Endothelial cell of umbilical vein (primary cell): ENCODE measurements around the gene DEXI. TPM values are rescaled to one million over a fixed set of nuclear protein-coding genes. Genes with fewer than 3 reads are reported as not detected.

Source experiments
- BruUV-seq: library from RNA; stranded (reverse); fragments of 400-500 nt; replicated peaks from 2 replicates; lab custom pipeline; 2021; lab: Mats Ljungman, UMichigan
- CTCF ChIA-PET: fragments of 300-600, 350-600 bp; sonication (Branson Sonifier 250); formaldehyde crosslinking; loops from one replicate; lab custom pipeline; 2021; ENCODE audit warnings: antibody characterized with exemption, inconsistent platforms; lab: Charles Lee
- POLR2A ChIA-PET: fragments of 300-600, 350-600 bp; sonication (Branson Sonifier 250); formaldehyde crosslinking; loops from one replicate; lab custom pipeline; 2021; ENCODE audit warnings: antibody characterized with exemption, inconsistent platforms; lab: Charles Lee
- DNase-seq: peaks from one replicate; pipeline ENCODE4 v3.0.0-alpha.2; 2011; ENCODE audit warnings: low read depth, low spot score
- FAIRE-seq: peaks from 2 replicates; lab custom pipeline; 2011; peaks lifted over from hg19 to GRCh38; lab: Jason Lieb, UNC
- H2AFZ ChIP-seq: 2 replicates; pipeline ENCODE4 v1.6.0; 2012; ENCODE audit warnings: low read depth, low read length, control low read depth, inconsistent platforms
- H3K27ac ChIP-seq: 2 replicates; pipeline ENCODE4 v1.5.1; 2011; ENCODE audit warnings: low read depth, mild to moderate bottlenecking, control low read depth, low read length, moderate library complexity; ENCODE audit not compliant: insufficient read depth
- H3K27me3 ChIP-seq, 2 experiments: 2 replicates each; pipeline versions ENCODE4 v1.6.0 to v1.6.1; 2011; ENCODE audit warnings: low read length in 2 of 2, mixed read lengths in 1 of 2; ENCODE audit not compliant: control insufficient read depth in 2 of 2, insufficient read depth in 2 of 2
- H3K36me3 ChIP-seq, 2 experiments: 2 replicates in 1 of 2; 3 replicates in 1 of 2; pipeline ENCODE4 v1.5.1; 2011; ENCODE audit warnings: low read length in 2 of 2, mild to moderate bottlenecking in 1 of 2, moderate library complexity in 1 of 2; ENCODE audit not compliant: control insufficient read depth in 2 of 2, insufficient read depth in 2 of 2; ENCODE audit errors: extremely low read depth in 1 of 2
- H3K4me1 ChIP-seq: 3 replicates; pipeline ENCODE4 v1.5.1; 2011; ENCODE audit warnings: mild to moderate bottlenecking, low read length; ENCODE audit not compliant: control insufficient read depth, insufficient read depth; ENCODE audit errors: extremely low read depth
- H3K4me2 ChIP-seq: 2 replicates; pipeline ENCODE4 v1.6.1; 2011; ENCODE audit warnings: low read length, control low read depth, mixed read lengths; ENCODE audit not compliant: insufficient read depth
- H3K4me3 ChIP-seq, 3 experiments: fragments of 200-600 bp in 1 of 3; sonication (generic), shearing (Covaris generic) in 1 of 3; replicated peaks in 1 of 3; 2 replicates each; pipeline ENCODE4 v1.5.1; 2011 to 2016; ENCODE audit warnings: control low read depth in 3 of 3, low read length in 3 of 3, mild to moderate bottlenecking in 2 of 3, inconsistent platforms in 1 of 3, low read depth in 1 of 3, moderate library complexity in 1 of 3; ENCODE audit not compliant: insufficient read depth in 1 of 3
- H3K79me2 ChIP-seq: 2 replicates; pipeline ENCODE4 v1.6.0; 2012; ENCODE audit warnings: low read length, inconsistent platforms; ENCODE audit not compliant: control insufficient read depth, insufficient read depth
- H3K9ac ChIP-seq: replicated peaks from 2 replicates; pipeline ENCODE3; 2011; ENCODE audit warnings: low read length, control low read depth; ENCODE audit not compliant: insufficient read depth; ENCODE audit errors: extremely low read depth
- H3K9me1 ChIP-seq: replicated peaks from 3 replicates; pipeline ENCODE4 v1.6.0; 2011; ENCODE audit warnings: mild to moderate bottlenecking, low read length; ENCODE audit not compliant: control insufficient read depth, insufficient read depth; ENCODE audit errors: extremely low read depth
- H3K9me3 ChIP-seq: replicated peaks from 2 replicates; pipeline ENCODE4 v1.5.1; 2012; ENCODE audit warnings: low read length, inconsistent platforms; ENCODE audit not compliant: control insufficient read depth, insufficient read depth
- H4K20me1 ChIP-seq: replicated peaks from 2 replicates; pipeline ENCODE3; 2011; ENCODE audit warnings: mild to moderate bottlenecking, low read length; ENCODE audit not compliant: control insufficient read depth, insufficient read depth; ENCODE audit errors: extremely low read depth
- EZH2 ChIP-seq: IDR thresholded peaks from 2 replicates; pipeline ENCODE4 v1.6.1; 2012; ENCODE audit warnings: borderline replicate concordance, low read depth, mild to moderate bottlenecking, moderate library complexity, low read length, inconsistent platforms; ENCODE audit not compliant: severe bottlenecking
- FOS ChIP-seq: IDR thresholded peaks from 2 replicates; pipeline ENCODE4 v1.6.1; 2011; ENCODE audit warnings: mild to moderate bottlenecking, low read length, moderate library complexity, borderline replicate concordance; ENCODE audit not compliant: insufficient read depth
- GATA2 ChIP-seq: IDR thresholded peaks from 2 replicates; pipeline ENCODE4 v1.7.0; 2011; ENCODE audit warnings: low read depth, mild to moderate bottlenecking, moderate library complexity, mixed read lengths, low read length; ENCODE audit not compliant: insufficient read length, insufficient read depth
- JUN ChIP-seq: IDR thresholded peaks from 2 replicates; pipeline ENCODE4 v1.6.1; 2011; ENCODE audit warnings: borderline replicate concordance, low read depth; ENCODE audit not compliant: insufficient read length, insufficient read depth
- MYC ChIP-seq: IDR thresholded peaks from one replicate; pipeline ENCODE4 v1.6.1; 2011; ENCODE audit warnings: mild to moderate bottlenecking, low read depth, low read length
- POLR2A ChIP-seq: IDR thresholded peaks from 2 replicates; pipeline ENCODE4 v1.6.1; 2012; ENCODE audit warnings: low read depth, mild to moderate bottlenecking, control low read depth, low read length
- POLR2AphosphoS5 ChIP-seq: IDR thresholded peaks from 2 replicates; pipeline ENCODE4 v1.6.1; 2012; ENCODE audit warnings: low read depth, mild to moderate bottlenecking, control low read depth, low read length, moderate library complexity; ENCODE audit not compliant: insufficient read depth
- dilution Hi-C: fragments of 300-500 bp; cut with MboI; formaldehyde crosslinking; loops from one replicate; pipeline ENCODE4 v1.15.0; 2019; ENCODE audit warnings: low sequenced_read_pairs; ENCODE audit not compliant: extremely low pct_ligation_motif_present
- intact Hi-C: fragments of 100-400 bp; cut with micrococcal nuclease; formaldehyde crosslinking; loops from one replicate; pipeline ENCODE4 v1.10.0; 2022
- polyA plus RNA-seq, 4 experiments: library from polyadenylated mRNA; depleted of rRNA in 3 of 4; stranded (reverse) in 3 of 4; unstranded in 1 of 4; fragments of >200 nt; gene quantifications; 2 replicates each; pipeline versions ENCODE4 v1.2.1 to v1.2.3, GENCODE V29; 2011 to 2012; ENCODE audit warnings: missing spikeins in 1 of 4
- total RNA-seq: library from RNA; stranded (reverse); gene quantifications from 2 replicates; pipeline ENCODE4 v1.2.3, GENCODE V29; 2021
- TF ChIP-seq, protein P1 (sequence below), 2 donors: IDR thresholded peaks; 1 replicate in 1 of 2; 2 replicates in 1 of 2; pipeline ENCODE4 v1.5.1; 2011; ENCODE audit warnings: low read length in 2 of 2, mild to moderate bottlenecking in 2 of 2, moderate library complexity in 2 of 2, control low read depth in 1 of 2, inconsistent platforms in 1 of 2, low read depth in 1 of 2; ENCODE audit not compliant: insufficient read depth in 1 of 2; ENCODE audit errors: extremely low read depth in 1 of 2
- TF ChIP-seq, protein P2 (sequence below): IDR thresholded peaks from 2 replicates; pipeline ENCODE4 v1.6.1; 2011; ENCODE audit not compliant: insufficient read depth, insufficient read length

DEXI gene
- total and polyA plus RNA-seq, 2 donors (not counting 3 experiments of a cell fraction or from before 2014, with no cell fraction given), result 32.8 to 69.5 TPM

DNA sequence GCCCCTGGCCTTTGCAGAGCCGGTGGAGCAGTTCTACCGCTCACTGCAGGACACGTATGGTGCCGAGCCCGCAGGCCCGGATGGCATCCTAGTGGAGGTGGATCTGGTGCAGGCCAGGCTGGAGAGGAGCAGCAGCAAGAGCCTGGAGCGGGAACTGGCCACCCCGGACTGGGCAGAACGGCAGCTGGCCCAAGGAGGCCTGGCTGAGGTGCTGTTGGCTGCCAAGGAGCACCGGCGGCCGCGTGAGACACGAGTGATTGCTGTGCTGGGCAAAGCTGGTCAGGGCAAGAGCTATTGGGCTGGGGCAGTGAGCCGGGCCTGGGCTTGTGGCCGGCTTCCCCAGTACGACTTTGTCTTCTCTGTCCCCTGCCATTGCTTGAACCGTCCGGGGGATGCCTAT, 35.8 kb downstream of the DEXI start:
- intact Hi-C loops (no loop called here), dilution Hi-C loops (no loop called here)
- Histone ChIP-seq H4K20me1 (no peaks in the 10 kb centered on the region), H3K27ac (no peak overlapping the region), H2AFZ (no peak overlapping the region), H3K9ac (no peak overlapping the region), H3K27me3 (no peaks in the 10 kb centered on the region), H3K79me2 (no peaks in the 10 kb centered on the region), H3K36me3 (no peaks in the 10 kb centered on the region), H3K9me1 (no peaks in the 10 kb centered on the region), H3K4me2 (no peak overlapping the region), H3K4me3 (no peak overlapping the region), H3K4me1 (no peaks in the 10 kb centered on the region), H3K9me3 (no peaks in the 10 kb centered on the region)
- BruUV-seq, result no TSS peak
- no peak for FAIRE-seq
- DNase-seq, result no peak
- POLR2A ChIA-PET, result no interaction called here
- CTCF ChIA-PET, result interaction anchor here (1.5 kb wide), 1 partner anchor 12 kb away, joined by 6 read pairs; no protein-coding TSS in a partner anchor
- TF ChIP-seq POLR2A, result no peak
- no peak for TF ChIP-seq JUN
- TF ChIP-seq FOS, result no peak
- no peak for TF ChIP-seq MYC
- TF ChIP-seq EZH2, result no peak
- no peak for TF ChIP-seq GATA2
- TF ChIP-seq, protein P1, sequence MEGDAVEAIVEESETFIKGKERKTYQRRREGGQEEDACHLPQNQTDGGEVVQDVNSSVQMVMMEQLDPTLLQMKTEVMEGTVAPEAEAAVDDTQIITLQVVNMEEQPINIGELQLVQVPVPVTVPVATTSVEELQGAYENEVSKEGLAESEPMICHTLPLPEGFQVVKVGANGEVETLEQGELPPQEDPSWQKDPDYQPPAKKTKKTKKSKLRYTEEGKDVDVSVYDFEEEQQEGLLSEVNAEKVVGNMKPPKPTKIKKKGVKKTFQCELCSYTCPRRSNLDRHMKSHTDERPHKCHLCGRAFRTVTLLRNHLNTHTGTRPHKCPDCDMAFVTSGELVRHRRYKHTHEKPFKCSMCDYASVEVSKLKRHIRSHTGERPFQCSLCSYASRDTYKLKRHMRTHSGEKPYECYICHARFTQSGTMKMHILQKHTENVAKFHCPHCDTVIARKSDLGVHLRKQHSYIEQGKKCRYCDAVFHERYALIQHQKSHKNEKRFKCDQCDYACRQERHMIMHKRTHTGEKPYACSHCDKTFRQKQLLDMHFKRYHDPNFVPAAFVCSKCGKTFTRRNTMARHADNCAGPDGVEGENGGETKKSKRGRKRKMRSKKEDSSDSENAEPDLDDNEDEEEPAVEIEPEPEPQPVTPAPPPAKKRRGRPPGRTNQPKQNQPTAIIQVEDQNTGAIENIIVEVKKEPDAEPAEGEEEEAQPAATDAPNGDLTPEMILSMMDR (IDR thresholded peaks at IDR 0.05; ENCODE audit: extremely low read depth in 1 of 2, insufficient read depth in 1 of 2, low read depth in 1 of 2, low read length in 2 of 2), result no peak
- TF ChIP-seq, protein P2, sequence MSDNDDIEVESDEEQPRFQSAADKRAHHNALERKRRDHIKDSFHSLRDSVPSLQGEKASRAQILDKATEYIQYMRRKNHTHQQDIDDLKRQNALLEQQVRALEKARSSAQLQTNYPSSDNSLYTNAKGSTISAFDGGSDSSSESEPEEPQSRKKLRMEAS, result no peak
- TF ChIP-seq POLR2AphosphoS5, result no peak
